Hypothalamus (tissue), 51 donors: ENCODE measurements around the gene GTSE1.

Experiments used
- DNase-seq, 51 donors: peaks; one replicate each; lab custom pipeline; 2025; lab: John Stamatoyannopoulos, UW

GTSE1 gene

DNA sequence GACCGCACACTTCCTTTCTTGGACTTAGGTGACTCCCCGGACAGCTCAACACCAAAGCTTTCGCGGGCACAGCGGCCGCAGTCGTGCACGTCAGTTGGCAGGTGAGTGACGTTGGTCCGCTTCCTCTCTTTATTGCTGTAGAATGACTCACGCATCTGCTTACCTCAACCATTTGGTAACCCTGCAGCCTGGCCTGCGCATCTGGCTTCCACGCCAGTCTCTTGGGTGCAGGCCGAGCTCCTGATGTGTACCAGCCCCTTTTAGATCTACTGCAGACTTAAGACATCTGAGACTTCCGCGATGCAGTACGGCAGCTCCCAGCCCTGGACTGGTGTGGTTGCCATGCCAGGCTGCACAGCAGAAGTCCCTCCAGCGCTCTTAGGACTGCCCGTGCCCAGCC, 26.5 kb downstream of the GTSE1 start:
- DNase-seq, result no peak

DNA sequence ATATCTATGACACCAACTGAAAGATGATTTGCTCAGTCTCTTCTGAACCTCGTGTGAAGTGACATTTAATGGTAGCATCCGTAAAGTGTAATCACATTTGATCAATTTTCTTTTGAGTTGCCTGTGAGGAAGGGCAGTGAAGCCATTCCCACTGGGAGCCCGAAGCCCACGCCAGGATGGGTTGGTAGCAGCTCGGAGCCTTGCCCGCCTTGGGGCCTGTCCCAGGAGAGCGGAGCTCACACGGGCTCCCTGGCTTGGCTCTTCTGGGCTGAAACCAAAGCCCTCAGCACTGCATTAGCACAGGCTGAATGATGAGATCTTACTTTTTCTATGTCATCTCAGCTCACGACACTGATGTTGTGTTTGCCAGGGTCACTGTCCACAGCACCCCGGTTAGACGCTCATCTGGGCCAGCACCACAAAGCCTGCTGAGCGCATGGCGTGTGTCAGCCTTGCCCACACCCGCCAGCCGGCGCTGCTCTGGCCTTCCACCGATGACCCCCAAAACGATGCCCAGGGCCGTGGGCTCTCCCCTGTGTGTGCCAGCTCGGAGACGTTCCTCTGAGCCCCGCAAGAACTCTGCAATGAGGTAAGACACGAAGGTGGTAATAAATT, 29.5 kb downstream of the GTSE1 start:
- no peak for DNase-seq

DNA sequence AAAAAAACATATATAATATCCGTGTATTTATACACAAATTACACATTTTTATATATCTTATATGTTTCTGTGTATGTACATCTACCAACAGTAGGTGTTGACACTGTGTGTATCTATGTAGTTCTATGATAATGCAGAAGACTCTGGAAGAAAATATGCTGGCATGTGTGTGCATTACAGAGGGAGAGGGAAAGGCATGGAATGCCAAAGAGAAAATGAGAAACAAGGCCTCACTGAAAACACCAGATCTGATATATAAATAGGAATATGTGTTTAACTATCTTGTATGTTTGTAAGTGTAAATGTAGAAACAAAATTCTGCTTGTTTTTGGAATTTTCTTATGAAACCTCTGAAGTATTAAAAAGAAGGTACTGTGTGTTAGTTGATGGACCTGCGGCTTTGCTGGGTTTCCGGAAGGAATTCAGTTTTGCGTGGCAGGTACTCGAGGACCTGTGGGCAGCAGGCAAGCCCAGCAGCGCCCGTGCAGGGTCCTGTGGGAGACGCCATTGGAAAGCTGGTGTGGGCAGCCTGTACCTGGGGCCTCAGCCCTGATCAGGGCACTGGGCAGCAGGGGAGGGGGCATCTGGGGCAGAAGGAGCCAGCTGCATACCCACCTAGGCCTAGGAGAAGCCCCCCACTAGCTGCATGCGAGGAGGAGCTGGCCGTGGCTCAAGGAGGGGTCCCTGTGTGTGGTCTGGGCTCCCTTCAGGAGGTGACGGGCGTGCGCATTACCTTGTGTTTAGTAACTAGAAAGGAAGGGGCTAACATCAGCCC, 31.2 kb downstream of the GTSE1 start:
- no peak for DNase-seq

DNA sequence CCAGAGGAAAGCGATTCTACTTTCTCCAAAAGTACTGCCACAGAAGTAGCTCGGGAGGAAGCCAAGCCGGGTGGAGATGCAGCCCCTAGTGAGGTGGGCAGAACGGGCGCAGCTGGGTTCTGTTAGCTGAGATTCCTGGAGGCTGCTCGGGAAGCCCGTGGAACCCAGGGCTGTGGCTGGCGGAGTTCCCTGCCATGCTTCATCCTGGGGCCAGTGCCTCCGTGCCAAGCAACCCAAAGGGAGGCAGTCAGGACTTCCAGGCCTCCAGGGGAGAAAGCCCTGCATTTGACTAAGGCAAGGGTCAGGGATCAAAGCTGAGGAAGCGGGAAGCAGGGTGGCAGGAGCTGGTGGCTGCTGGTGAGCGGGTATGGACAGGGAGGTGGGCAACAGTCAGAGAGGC, 32.1 kb downstream of the GTSE1 start:
- no peak for DNase-seq

DNA sequence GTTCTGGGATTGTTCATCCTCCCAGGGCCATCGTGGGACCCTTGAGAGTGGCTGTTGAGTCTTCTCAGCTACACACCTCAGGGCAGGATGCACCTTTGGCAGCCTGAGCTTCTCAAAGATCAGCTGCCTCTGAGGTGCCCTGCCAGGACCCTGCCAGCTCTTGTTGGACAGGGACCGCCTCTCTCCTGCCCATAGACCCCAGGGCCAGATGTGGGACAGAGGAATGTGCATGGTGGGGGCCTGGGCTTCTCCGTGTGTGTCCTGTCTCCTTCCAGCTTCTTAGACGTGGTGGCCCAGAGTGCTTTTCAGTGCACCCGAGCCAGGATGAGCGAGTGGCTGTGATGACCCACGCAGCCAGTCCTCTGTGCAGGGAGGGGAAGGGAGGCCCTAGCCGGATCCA, 32.9 kb downstream of the GTSE1 start:
- no peak for DNase-seq

DNA sequence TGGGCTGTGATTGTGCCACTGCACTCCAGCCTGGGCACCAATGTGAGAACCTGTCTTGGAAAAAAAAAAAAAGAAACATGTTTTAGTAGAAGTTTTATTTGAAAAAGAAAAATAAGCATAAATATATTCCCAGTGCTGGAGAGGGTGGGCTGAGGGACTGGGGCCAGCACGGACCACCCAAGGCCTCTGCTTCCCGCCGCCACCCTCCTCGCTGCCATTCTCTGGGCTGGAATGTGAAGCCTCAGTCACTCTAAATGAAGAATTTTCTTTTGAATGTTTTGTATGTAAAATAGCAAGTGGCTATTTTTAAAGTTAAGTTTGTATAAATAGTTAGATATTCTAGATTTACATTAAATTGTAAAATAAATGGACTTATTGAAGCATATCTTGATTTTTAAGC, 33.8 kb downstream of the GTSE1 start:
- no peak for DNase-seq

DNA sequence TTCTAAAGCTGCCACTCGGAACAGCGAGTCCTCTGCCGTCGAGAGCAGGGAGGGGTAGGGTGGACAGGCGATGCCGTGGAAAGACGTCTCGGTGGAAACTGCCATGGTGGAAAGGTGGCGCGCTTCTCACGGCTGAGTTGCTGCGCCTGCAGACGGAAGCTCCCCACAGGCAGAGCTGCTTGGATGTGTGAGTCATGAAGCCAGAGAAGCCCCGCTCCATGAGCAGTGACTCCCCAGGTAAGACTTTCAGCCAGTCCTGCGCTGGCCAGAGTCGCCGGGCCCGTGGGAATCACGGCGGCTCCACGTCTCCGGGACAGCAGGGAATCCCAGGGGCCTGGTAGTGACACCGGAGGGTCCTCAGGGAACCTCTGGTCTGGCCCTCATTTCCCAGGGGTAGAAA, 34.8 kb downstream of the GTSE1 start:
- no peak for DNase-seq

DNA sequence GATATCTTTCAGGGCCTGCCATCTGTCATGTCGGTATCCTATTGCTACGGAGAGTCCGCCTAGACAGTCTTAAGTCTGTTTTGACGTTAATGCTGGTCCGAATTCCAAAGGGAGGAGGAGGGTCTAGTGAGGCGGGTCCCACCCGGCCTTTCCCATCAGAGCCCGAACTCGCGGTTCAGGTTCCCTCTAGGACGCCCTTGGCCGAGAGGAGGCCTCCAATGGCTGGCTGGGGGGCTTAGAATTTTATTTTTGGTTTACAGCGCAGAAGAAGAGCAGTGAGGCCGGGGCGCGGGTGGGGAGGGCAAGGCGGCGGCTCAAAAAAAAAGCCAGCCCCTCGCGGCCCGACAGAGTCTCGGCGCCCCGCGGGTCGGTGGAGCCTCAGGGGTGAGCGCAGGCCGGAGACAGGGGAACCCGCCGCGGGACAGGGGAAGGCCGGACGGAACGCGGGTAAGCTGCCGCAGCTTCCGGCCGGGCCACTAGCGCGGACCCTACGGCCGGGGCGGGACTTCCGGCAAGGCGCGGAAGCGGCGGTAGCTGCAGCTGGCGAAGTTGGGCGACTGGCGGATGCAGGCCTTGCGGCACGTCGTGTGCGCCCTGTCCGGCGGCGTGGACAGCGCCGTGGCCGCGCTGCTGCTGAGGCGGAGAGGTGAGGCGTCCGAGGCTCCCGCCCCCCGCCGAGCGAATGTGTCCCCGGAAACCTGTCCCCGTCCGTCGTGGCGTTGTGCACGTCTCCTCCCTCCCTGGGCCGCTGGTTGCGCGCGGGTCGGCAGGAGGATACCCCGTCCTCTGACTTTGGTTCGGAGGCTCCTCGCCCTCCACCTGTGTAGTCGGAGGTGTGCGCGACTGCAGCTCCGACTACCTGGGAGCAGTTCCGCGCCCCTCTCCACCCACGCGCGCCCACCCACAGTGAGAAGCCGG, 38.8 kb downstream of the GTSE1 start, which contains the start of gene TRMU:
TRMU (plus strand) TSS at position 514 of the 918 bp plus-strand sequence; CDS start at position 565, 51 bp downstream.
- DNase-seq, result peak in 50 of 51 donors; percentile 18 to 88 (median 72)

DNA sequence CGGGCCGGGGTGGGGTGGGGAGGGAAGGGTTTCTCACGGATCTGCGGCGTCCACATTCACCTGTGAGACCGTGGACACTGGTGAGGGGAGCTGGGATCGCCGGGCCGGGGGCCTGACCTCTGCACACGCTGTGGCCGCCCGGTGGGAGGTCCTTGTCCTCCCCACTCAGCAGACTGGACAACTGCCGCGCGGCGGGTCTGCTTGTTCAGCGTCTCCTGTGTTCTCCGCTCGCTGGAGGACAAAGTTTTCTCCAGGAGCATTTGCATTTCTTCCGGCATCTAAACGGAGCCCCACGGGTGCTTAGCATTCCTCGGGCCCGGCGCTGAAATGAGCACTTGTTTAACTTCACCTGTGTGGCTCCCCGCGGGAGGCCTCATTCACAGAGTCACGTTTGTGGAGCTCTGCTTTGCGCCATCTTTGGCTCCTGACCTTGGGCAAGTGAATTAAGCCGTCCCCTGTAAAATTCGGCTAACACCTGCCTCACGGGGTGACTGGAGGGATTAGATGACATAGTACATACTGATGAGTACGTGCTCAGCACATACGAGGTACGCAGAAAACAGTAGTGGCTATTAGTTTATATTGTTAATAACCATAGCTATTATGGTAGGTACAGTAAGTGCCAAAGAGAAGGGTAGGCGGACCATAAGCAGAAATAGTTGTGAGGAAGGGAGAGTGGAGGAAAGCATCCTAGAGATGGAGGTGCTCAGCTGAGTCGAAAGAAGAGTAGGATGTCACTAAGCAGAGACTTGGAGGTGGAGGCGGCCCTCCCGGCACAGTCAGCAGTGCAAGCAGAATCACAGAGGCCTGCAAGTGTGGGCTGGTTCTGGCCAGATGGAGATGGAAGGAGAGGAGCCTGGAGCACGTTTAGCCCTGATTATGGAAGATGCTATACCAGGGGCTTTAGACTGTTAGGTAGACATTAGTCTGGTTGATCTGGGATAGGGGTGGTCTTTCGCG, 39.7 kb downstream of the GTSE1 start:
- peak in 3 of 51 donors; percentile 6 to 37 (median 28) for DNase-seq

DNA sequence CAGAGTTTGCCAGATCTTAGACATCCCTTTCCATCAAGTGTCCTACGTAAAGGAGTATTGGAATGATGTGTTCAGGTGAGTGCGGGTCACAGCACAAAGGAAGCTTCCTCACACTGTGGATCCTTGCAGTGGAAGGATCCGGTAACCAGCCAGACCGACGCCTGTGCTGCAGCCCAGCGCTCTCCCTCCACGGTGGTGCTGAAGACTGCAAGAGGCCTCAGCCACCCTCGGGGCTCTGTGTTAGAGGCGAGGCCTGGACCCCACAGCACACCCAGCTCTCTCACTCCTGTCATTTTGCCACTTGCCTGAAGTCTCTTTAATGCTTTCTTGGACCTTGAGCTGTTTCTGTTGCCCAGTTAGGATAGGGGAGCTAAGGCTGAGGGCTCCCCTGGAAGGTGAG, 41.2 kb downstream of the GTSE1 start:
- DNase-seq, result no peak

DNA sequence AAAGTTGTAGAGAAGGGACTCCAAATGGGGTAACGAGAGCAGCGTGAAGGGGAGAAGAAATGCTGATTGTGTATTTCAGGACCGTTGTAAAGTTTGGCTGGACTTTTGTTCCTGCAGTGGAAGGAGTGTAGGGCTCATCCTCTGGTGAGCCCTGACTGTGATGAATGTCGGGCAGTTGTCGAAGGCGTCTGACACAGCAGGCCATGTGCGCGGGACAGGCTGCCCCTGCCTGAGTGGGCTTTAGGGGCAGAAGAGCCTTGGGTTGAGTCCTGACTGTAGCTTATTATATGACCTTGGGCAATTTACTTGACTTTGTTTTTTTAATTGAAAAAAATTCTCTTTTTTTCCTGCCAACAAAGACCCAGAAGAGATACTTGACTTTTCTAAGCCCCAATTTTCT, 42.0 kb downstream of the GTSE1 start:
- DNase-seq, result no peak

DNA sequence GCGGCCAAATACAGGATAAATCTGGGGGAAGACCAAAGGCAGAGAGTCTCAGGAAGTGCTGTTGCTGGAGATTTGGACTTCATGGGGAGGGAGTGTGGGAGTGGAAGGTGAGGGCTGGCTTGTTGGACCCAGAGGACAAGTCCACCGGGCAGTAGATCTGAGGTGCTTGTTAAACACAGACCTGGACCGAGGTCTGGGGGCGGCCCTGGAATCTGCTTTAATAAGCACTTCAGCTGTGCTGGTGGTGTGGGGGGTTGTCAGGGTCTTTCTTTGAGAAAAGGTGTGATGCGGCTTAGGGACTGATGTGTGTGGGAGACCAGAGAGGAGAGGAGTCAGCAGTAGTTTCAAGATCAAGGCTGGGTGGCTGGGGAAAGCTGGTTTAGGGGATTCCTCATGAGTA, 43.3 kb downstream of the GTSE1 start:
- no peak for DNase-seq

DNA sequence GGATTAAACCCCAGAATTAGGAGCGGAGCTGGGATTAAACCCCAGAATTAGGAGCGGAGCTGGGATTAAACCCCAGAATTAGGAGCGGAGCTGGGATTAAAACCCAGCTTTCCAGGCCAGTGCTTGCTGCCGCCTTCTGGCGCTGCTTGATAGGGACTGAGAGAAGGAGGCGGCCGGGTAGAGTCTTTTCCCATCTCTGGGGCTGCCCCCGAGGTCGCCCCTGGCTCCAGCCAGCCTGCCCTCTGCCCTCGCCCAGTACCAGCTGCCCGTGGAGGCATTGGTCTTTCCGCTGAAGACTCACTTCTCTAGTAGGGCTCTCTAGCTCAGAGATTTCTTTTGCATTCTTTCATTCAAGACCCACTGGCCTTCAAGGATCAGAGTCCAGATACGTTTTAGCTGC, 44.0 kb downstream of the GTSE1 start:
- DNase-seq, result no peak

DNA sequence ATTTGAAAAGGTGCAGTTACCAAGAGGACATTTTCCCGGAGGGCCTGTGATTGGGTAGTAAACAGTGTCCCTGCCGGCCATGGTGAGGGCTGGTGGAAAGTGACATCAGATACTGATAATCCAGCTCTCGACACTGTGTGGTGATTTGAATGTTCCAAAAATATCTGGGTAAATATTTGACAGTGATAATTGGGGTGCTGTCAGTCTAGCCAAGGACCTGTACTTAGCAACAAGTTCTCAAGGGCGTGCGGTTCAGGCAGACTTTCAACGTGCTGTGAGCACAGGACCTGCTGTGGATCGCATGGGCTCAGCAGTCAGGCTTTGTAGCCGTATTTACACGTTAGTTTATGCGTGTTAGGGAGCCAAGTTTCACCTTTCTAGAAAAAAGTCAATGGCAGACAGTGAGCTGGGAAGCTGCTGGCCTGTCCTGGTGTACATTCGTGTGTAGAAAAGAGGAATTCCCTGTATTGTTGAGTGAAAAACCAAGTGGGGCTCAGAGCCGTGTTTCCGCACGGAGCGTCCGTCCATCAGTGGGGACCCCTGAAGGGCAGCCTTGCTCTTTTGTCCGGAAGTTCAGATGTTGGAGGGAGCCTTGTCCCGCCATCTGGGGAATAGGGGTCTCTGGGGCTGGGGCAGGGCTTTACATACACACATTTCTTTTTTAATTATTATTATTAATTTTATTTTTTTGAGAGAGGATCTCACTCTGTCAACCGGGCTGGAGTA, 50.2 kb downstream of the GTSE1 start:
- DNase-seq, result no peak

DNA sequence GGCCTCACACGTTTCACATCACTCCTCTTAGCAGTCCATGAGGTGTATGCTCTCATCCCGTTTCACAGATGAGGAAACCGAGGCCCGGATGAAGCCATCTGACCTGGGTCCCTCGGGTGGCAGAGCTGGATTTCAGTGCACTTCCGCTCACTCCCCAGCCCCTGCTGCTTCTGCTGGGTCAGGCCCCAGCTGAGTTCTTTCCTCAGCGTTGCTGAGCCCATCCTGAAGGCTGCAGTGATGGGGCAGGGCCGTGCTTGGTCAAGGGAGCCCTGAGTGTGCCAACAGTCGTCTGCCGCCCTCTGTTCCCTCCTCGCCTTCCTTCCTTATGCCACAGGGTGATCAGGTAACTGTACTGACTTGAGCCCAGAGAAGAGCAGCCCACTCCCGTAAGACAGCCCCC, 51.0 kb downstream of the GTSE1 start:
- no peak for DNase-seq

DNA sequence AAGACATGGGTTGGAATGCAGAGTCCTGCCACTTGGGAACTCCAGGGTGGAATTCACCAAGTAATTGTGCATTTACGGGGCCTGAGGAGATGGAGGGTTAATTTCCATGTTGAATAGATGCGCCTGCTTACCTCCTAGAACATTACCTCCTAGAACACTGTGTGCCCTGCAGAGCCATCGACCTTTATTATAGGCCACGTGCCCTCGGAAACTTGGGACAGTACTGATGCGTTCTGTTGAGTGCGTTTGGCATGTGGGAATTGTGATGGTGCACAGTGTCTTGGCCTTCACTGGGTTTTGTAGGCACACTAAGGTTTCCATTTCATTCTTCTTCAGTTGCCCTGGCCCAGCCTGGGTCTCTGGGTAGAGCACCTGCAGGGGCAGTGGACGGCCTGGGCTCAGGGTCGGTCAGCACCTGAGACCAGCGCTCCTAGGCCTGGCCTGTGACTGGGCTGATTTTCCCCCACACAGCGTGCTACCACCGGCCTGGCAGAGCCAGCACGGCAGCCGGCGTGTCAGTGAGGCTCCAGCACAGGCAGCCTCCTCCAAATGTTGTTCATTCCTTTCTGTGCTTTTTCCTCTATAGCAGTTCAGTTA, 51.5 kb downstream of the GTSE1 start:
- no peak for DNase-seq

DNA sequence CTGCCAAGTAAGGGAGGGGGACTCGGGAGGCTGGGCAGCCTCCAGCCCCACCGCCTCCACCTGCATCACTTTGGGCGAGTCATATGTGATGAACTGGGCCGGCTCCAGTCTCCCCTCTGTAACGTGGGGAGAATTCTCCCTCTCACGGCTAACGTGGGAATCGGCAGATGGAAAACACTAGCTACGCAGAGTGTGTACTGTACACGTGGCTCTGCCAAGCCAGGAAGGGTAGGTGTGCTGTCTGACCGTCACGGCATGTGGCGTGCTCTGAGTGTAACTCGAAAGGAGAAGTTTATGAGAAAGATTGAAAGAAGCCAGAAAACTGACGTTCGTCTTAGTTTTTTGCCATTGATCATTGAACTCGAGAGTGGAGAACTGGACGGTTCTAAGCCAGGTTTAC, 52.6 kb downstream of the GTSE1 start:
- peak in 1 of 51 donors; percentile 38 for DNase-seq

DNA sequence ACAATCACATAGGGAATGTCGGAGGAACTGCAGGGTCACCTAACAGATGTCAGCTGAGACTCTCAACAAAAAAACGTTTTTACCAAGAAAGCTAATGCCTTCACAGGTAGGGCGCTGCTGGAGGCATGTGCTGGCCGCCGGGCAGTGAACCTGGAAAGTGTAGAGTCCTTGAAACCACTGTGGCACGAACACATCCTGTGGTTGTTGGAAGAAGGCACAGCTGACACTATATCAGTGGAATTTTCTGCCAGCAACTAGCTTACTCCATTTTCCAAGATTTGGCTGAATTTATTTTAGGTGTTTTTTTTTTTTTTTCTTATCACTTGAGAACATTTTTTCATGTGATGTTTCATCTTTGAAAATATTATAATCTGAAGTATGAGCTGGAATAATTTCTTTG, 53.0 kb downstream of the GTSE1 start:
- no peak for DNase-seq

DNA sequence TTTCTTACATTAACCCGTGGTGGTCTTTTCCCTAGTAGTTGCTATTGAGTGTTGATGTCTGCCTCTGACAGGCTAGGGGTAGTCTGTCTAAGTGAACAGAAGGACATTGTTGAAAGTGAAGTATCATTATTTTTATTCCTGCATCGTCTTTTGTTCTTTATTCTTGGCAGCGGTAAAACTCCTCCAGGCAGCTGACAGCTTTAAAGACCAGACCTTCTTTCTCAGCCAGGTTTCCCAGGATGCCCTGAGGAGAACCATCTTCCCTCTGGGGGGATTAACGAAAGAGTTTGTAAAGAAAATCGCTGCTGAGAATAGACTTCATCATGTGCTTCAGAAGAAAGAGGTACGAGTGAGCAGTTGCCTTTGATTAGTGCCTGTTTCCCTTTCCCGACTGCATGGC, 53.5 kb downstream of the GTSE1 start:
- DNase-seq, result peak in 1 of 51 donors; percentile 7
